SJCRH30 (cell line): ENCODE data around the gene ZNF708. TPM values are rescaled to one million over a fixed set of nuclear protein-coding genes. Genes with fewer than 3 reads are reported as not detected.
A peak's percentile ranks its signal among the peaks of the same experiment; 100 is the strongest.
"Not testable (repeated sequence)": the region's sequence is repeated elsewhere in the genome, so short reads cannot be mapped to it uniquely, and the experiment has no call there.

ENCODE experiments used
- DNase-seq, 2 experiments: peaks; one replicate each; pipeline ENCODE4 v3.0.0-alpha.2; 2015 to 2020
- H3K27ac ChIP-seq: fragments of 250-450 bp; sonication (Bioruptor Pico); 2 replicates; pipeline ENCODE4 v1.5.1; 2020; ENCODE audit warnings: mild to moderate bottlenecking, moderate library complexity
- H3K27me3 ChIP-seq: fragments of 250-450 bp; sonication (Bioruptor Pico); 2 replicates; pipeline ENCODE4 v1.5.1; 2020; ENCODE audit warnings: mild to moderate bottlenecking, moderate library complexity
- H3K36me3 ChIP-seq: fragments of 250-450 bp; sonication (Bioruptor Pico); 2 replicates; pipeline ENCODE4 v1.5.1; 2020; ENCODE audit warnings: mild to moderate bottlenecking, moderate library complexity
- H3K4me1 ChIP-seq: fragments of 250-450 bp; sonication (Bioruptor Pico); 2 replicates; pipeline ENCODE4 v1.5.1; 2020; ENCODE audit warnings: mild to moderate bottlenecking, moderate library complexity
- H3K4me3 ChIP-seq: fragments of 250-450 bp; sonication (Bioruptor Pico); 2 replicates; pipeline ENCODE4 v1.5.1; 2020; ENCODE audit warnings: mild to moderate bottlenecking, moderate library complexity
- H3K9me3 ChIP-seq: fragments of 250-450 bp; sonication (Bioruptor Pico); replicated peaks from 2 replicates; pipeline ENCODE4 v1.5.1; 2020; ENCODE audit warnings: mild to moderate bottlenecking, moderate library complexity
- total RNA-seq: library from RNA; depleted of rRNA; stranded (reverse); fragments of >200 nt; shearing (Covaris generic); gene quantifications from 2 replicates; pipeline ENCODE4 v1.2.3, GENCODE V29; 2014; rRNA removed

The ZNF708 gene
- total RNA-seq, 1 experiment from 2014 or later: 17.2 TPM

DNA sequence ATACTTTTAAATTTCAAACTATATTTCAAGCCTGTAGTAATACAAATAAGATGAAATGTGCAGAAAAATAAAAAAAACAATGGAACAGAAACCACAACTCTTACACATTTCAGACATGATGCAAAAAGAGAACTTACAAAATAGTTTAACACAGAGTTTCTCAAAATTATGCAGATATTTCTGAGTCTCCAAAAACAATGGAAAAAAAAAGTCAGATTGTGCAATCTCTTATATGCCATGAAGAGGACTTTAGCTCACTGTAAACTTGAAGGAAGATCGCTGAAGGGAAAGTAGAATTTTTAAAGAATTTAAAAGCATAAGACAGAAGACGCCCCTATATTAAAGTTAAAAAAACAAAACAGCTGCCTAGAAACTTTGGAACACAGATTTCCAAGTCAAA lies 20.4 kb downstream of the ZNF708 start:
- no peak for DNase-seq
- no peak overlapping the region for H3K4me3 ChIP-seq

DNA sequence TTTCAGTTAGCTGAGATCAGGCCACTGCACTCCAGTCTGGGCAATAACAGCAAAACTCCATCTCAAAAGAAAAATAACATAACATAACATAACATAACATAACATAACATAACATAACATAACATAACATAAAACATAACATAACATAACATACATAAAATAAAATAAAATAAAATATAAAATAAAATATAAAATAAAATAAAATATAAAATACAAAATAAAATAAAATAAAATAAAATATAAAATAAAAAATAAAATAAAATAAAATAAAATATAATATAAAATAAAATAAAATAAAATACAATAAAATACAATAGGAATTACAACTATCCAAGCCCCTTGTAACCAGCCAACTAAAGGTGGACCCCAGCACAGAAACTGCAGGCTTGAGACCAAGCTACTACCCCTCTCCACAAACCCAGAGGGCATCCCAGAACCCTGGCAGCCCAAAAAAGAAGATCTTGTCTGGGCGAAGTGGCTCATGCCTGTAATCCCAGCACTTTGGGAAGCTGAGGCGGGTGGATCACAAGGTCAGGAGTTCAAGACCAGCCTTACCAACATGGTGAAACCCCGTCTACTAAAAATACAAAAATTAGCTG lies 22.2 kb downstream of the ZNF708 start:
- H3K27me3 ChIP-seq, H3K4me3 ChIP-seq, H3K9me3 ChIP-seq, DNase-seq, H3K27ac ChIP-seq, H3K4me1 ChIP-seq: not testable (repeated sequence)
- peaks cover 70% of the 10 kb centered on the region for H3K36me3 ChIP-seq

More for the DNA sequence above, 20.4 kb downstream of the ZNF708 start:
- Histone ChIP-seq H3K9me3 (no peaks in the 10 kb centered on the region; the same call in none of the 2 replicates), H3K4me1 (no peaks in the 10 kb centered on the region), H3K27ac (no peak overlapping the region), H3K27me3 (no peaks in the 10 kb centered on the region), H3K36me3 (peaks cover 56% of the 10 kb centered on the region)

GRCh38 chr19:21293768-21294167 lies 35.4 kb downstream of the ZNF708 start:
- Histone ChIP-seq H3K36me3 (peaks cover 71% of the 10 kb centered on the region), H3K9me3 (peaks cover 27% of the 10 kb centered on the region)
- not testable (repeated sequence) for DNase-seq

DNA sequence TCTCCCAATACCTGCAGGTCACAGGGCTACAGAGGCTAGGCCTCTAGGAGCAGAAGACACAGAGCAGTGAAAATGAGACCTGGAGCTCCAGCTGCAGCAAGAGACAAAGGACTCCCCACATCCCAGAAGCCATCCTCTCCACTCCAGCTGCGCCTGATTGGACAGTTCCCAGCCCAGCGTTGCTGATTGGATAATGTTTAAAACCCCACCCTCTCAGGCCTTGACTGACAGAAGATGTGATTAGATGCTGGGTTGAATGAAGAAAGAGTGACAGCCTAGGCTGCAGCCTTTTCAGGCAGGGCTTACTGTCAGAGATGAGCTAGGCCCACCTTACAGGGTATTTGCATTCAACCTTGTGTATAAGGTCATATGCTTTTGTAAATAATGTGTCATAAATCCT lies 59.4 kb downstream of the ZNF708 start:
- Histone ChIP-seq H3K9me3 (no peaks in the 10 kb centered on the region), H3K4me1 (no peaks in the 10 kb centered on the region), H3K36me3 (no peaks in the 10 kb centered on the region), H3K27ac (no peak overlapping the region), H3K4me3 (no peak overlapping the region), H3K27me3 (no peaks in the 10 kb centered on the region)
- DNase-seq: no peak

More at GRCh38 chr19:21293768-21294167, 35.4 kb downstream of the ZNF708 start:
- not testable (repeated sequence) for H3K27me3 ChIP-seq, H3K4me1 ChIP-seq, H3K4me3 ChIP-seq, H3K27ac ChIP-seq

DNA sequence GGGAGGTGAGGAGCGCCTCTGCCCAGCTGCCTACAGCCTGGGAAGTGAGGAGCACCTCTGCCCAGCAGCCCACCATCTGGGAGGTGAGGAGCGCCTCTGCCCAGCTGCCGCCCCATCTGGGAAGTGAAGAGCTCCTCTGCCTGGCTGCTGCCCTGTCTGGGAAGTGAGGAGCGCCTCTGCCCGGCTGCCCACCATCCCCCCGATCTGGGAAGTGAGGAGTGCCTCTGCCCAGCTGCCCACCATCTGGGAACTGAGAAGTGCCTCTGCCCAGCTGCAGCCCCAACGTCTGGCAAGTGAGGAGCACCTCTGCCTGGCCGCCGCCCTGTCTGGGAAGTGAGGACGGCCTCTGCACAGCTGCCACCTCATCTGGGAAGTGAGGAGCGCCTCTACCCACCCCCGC lies 64.3 kb downstream of the ZNF708 start:
- Histone ChIP-seq H3K9me3 (no peaks in the 10 kb centered on the region), H3K4me3 (no peak overlapping the region)
- no peak for DNase-seq

DNA sequence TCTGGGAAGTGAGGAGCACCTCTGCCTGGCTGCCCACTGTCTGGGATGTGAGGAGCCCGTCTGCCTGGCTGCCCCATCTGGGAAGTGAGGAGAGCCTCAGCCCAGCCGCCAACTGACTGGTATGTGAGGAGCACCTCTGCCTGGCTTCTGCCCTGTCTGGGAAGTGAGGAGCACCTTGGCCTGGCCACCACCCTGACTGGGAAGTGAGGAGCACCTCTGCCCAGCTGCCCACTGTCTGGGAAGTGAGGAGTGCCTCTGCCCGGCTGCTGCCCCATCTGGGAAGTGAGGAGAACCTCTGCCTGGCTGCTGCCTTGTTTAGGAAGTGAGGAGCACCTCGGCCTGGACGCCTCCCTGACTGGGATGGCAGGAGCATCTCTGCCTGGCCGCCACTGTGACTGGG lies 64.8 kb downstream of the ZNF708 start:
- Histone ChIP-seq H3K27me3 (no peaks in the 10 kb centered on the region), H3K4me1 (no peaks in the 10 kb centered on the region), H3K9me3 (no peaks in the 10 kb centered on the region), H3K27ac (no peak overlapping the region), H3K36me3 (no peaks in the 10 kb centered on the region), H3K4me3 (no peak overlapping the region)
- no peak for DNase-seq

More for the DNA sequence above, 64.3 kb downstream of the ZNF708 start:
- no peaks in the 10 kb centered on the region for H3K4me1 ChIP-seq
- H3K27me3 ChIP-seq: no peaks in the 10 kb centered on the region
- H3K27ac ChIP-seq: no peak overlapping the region
- H3K36me3 ChIP-seq: no peaks in the 10 kb centered on the region

DNA sequence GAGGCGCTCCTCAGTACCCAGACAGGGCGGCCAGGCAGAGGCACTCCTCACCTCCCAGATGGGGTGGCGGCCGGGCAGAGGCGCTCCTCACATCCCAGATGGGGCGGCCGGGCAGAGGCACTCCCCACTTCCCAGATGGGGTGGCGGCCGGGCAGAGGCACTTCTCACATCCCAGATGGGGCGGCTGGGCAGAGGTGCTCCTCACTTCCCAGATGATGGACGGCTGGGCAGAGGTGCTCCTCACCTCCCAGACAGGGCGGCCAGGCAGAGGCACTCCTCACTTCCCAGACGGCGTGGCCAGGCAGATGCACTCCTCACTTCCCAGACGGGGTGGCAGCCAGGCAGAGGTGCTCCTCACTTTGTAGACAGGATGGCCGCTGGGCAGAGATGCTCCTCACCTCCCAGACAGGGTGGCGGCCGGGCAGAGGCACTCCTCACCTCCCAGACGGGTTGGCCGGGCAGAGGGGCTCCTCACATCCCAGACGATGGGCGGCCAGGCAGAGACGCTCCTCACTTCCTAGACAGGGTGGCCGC lies 68.3 kb downstream of the ZNF708 start:
- H3K9me3 ChIP-seq, H3K36me3 ChIP-seq, H3K27ac ChIP-seq, H3K27me3 ChIP-seq, DNase-seq, H3K4me1 ChIP-seq, H3K4me3 ChIP-seq: not testable (repeated sequence)

DNA sequence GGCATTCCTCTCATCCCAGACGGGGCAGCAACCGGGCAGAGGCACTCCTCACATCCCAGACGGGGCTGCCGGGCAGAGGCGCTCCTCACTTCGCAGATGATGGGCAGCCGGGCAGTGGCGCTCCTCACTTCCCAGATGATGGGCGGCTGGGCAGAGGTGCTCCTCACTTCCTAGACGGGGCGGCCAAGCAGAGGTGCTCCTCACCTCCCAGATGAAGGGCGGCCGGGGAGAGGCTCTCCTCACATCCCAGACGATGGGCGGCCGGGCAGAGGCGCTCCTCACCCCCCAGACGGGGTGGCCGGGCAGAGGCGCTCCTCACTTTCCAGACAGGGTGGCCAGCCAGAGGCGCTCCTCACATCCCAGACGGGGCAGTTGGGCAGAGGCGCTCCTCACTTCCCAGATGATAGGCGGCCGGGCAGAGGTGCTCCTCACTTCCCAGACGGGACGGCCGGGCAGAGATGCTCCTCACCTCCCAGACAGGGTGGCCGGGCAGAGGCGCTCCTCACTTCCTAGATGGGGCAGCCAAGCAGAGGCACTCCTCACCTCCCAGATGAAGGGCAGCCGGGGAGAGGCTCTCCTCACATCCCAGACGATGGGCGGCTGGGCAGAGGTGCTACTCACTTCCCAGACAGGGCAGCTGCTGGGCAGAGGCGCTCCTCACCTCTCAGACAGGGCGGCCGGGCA lies 68.9 kb downstream of the ZNF708 start:
- Histone ChIP-seq H3K4me1 (no peaks in the 10 kb centered on the region), H3K9me3 (no peaks in the 10 kb centered on the region), H3K27ac (no peak overlapping the region), H3K27me3 (no peaks in the 10 kb centered on the region), H3K4me3 (no peak overlapping the region), H3K36me3 (no peaks in the 10 kb centered on the region)
- DNase-seq: no peak

- DNase-seq: not testable (repeated sequence)
Measured at GRCh38 chr19:21259421-21260124, 69.6 kb downstream of the ZNF708 start.

GRCh38 chr19:21256722-21257121 lies 72.5 kb downstream of the ZNF708 start:
- DNase-seq: peak in 1 of 2 experiments; percentile 38
- no peak overlapping the region for H3K27ac ChIP-seq
- no peaks in the 10 kb centered on the region for H3K27me3 ChIP-seq
- no peaks in the 10 kb centered on the region for H3K36me3 ChIP-seq
- H3K4me3 ChIP-seq: no peak overlapping the region
- H3K9me3 ChIP-seq: no peaks in the 10 kb centered on the region
- H3K4me1 ChIP-seq: no peaks in the 10 kb centered on the region

More at GRCh38 chr19:21259421-21260124, 69.6 kb downstream of the ZNF708 start:
- not testable (repeated sequence) for H3K27me3 ChIP-seq, H3K27ac ChIP-seq, H3K4me3 ChIP-seq, H3K9me3 ChIP-seq, H3K36me3 ChIP-seq, H3K4me1 ChIP-seq

Other genes starting within 250 kb of the ZNF708 start
- gene ZNF714, start 247.2 kb downstream of the ZNF708 start, total RNA-seq: 25.7 and 30.9 TPM in 2 replicates
- 21.1 and 26.0 TPM in 2 replicates for gene ZNF431, start 187.4 kb downstream of the ZNF708 start, total RNA-seq
- 40.9 and 48.3 TPM in 2 replicates for gene ZNF738, start 29.6 kb upstream of the ZNF708 start, total RNA-seq
- 18.5 and 25.3 TPM in 2 replicates for gene ZNF493, start 67.7 kb upstream of the ZNF708 start, total RNA-seq
- gene ZNF429, start 176.2 kb upstream of the ZNF708 start, total RNA-seq: 8.5 and 8.8 TPM in 2 replicates